Measurements from ENCODE around the gene SFR1.

DNA sequence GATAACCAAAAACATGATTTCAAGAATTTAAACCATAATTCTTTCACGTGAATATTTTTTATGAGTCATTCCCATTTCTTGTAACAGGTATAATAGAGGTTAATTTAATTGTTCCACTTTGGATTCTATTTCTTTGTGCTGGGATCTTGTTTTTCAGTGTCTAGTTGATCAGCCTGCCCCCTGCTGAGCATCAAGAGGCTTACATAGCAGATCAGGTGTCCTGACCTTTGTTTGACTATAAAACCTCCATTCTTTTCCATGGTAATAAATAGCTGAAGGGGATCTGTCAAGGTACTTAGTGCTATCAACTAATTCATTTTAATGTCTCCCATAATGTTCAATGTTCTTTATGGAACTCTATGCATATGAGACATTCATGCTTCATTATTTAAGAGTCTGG, 41.2 kb upstream of the SFR1 start:
- TF ChIP-seq, protein P1, sequence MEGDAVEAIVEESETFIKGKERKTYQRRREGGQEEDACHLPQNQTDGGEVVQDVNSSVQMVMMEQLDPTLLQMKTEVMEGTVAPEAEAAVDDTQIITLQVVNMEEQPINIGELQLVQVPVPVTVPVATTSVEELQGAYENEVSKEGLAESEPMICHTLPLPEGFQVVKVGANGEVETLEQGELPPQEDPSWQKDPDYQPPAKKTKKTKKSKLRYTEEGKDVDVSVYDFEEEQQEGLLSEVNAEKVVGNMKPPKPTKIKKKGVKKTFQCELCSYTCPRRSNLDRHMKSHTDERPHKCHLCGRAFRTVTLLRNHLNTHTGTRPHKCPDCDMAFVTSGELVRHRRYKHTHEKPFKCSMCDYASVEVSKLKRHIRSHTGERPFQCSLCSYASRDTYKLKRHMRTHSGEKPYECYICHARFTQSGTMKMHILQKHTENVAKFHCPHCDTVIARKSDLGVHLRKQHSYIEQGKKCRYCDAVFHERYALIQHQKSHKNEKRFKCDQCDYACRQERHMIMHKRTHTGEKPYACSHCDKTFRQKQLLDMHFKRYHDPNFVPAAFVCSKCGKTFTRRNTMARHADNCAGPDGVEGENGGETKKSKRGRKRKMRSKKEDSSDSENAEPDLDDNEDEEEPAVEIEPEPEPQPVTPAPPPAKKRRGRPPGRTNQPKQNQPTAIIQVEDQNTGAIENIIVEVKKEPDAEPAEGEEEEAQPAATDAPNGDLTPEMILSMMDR (optimal IDR thresholded peaks at IDR 0.05 in 1 of 3, IDR thresholded peaks at IDR 0.05 in 1 of 3, conservative IDR thresholded peaks at IDR 0.05 in 1 of 3; ENCODE audit: extremely low read depth in 1 of 3, insufficient read depth in 2 of 3, low read length in 3 of 3): peak; percentile 44 to 54 (median 46)
- no peak for TF ChIP-seq EZH2 (IDR thresholded peaks at IDR 0.05; ENCODE audit: low read length)
